K562 (cell line): ENCODE measurements around the gene UNC5B. TPM values are rescaled to one million over a fixed set of nuclear protein-coding genes. Genes with fewer than 3 reads are reported as not detected.

ENCODE experiments used
- ATAC-seq: fragments of 200-7000 bp; cut with Tn5 transposase; 3 replicates; pipeline ENCODE4 v1.9.1; 2020; ENCODE audit warnings: moderate library complexity
- BruUV-seq: library from RNA; stranded (reverse); fragments of 400-500 nt; replicated peaks from 2 replicates; lab custom pipeline; 2021; lab: Mats Ljungman, UMichigan
- CTCF ChIA-PET: fragments of 300-600 bp; formaldehyde crosslinking; extraction: SDS; loops from one replicate; lab custom pipeline; 2021; ENCODE audit warnings: low intra/inter-chr PET ratio; lab: Yijun Ruan, JAX
- POLR2A ChIA-PET: fragments of 300-600, 350-650 bp; sonication (Branson Sonifier 250); formaldehyde crosslinking; extraction: SDS; loops from one replicate; lab custom pipeline; 2021; ENCODE audit warnings: antibody characterized with exemption, inconsistent platforms; lab: Yijun Ruan, JAX
- DNase-seq, 4 experiments: peaks; one replicate each; pipeline versions ENCODE4 v3.0.0 to v3.0.0-alpha.2; 2011 to 2018; ENCODE audit warnings: low spot score in 3 of 4, mixed read lengths in 3 of 4; ENCODE audit errors: extremely low read depth in 1 of 4
- FAIRE-seq: peaks from 2 replicates; lab custom pipeline; 2011; peaks lifted over from hg19 to GRCh38; lab: Jason Lieb, UNC
- H2AFZ ChIP-seq: 2 replicates; pipeline ENCODE4 v1.6.0; 2011; ENCODE audit warnings: low read depth, low read length, control low read depth, inconsistent platforms
- H3K27ac ChIP-seq: fragments of 200-600 bp; 3 replicates; pipeline ENCODE4 v1.8.0; 2011; ENCODE audit warnings: low read depth, mild to moderate bottlenecking, control low read depth, inconsistent platforms, low read length, moderate library complexity, mixed read lengths; ENCODE audit errors: extremely low read depth
- H3K27me3 ChIP-seq, 2 experiments: fragments of 300-600 bp in 1 of 2; 2 replicates in 1 of 2; 3 replicates in 1 of 2; pipeline versions ENCODE4 v1.6.0 to v1.8.0; 2011; ENCODE audit warnings: inconsistent platforms in 2 of 2, low read length in 2 of 2, mild to moderate bottlenecking in 1 of 2, mixed read lengths in 1 of 2, moderate library complexity in 1 of 2; ENCODE audit not compliant: control insufficient read depth in 2 of 2, insufficient read depth in 2 of 2
- H3K36me3 ChIP-seq: fragments of 300-600 bp; 3 replicates; pipeline ENCODE4 v1.8.0; 2011; ENCODE audit warnings: mild to moderate bottlenecking, low read length, inconsistent platforms; ENCODE audit not compliant: control insufficient read depth, insufficient read depth
- H3K4me1 ChIP-seq, 2 experiments: fragments of 200-600 bp in 1 of 2; replicated peaks in 1 of 2; 2 replicates in 1 of 2; 3 replicates in 1 of 2; pipeline versions ENCODE4 v1.5.1 to v1.8.0; 2011; ENCODE audit warnings: inconsistent platforms in 2 of 2, low read length in 2 of 2, mild to moderate bottlenecking in 1 of 2, mixed read lengths in 1 of 2, moderate library complexity in 1 of 2; ENCODE audit not compliant: control insufficient read depth in 2 of 2, insufficient read depth in 2 of 2
- H3K4me2 ChIP-seq: 2 replicates; pipeline ENCODE4 v1.6.1; 2011; ENCODE audit warnings: low read length, control low read depth, inconsistent platforms, mixed read lengths; ENCODE audit not compliant: insufficient read depth
- H3K4me3 ChIP-seq: fragments of 200-600 bp; sonication (generic), shearing (Covaris generic); 2 replicates; pipeline ENCODE4 v1.5.1; 2016; ENCODE audit warnings: control low read depth, inconsistent platforms
- H3K79me2 ChIP-seq: fragments of 200-600 bp; 3 replicates; pipeline ENCODE4 v1.8.0; 2011; ENCODE audit warnings: low read length, inconsistent platforms; ENCODE audit not compliant: control insufficient read depth, insufficient read depth
- H3K9ac ChIP-seq, 2 experiments: 2 replicates each; pipeline versions ENCODE4 v1.6.0 to v1.6.1; 2011; ENCODE audit warnings: low read depth in 2 of 2, low read length in 2 of 2, control low read depth in 1 of 2, inconsistent platforms in 1 of 2, mild to moderate bottlenecking in 1 of 2, mixed read lengths in 1 of 2; ENCODE audit not compliant: insufficient read depth in 1 of 2
- H3K9me1 ChIP-seq: one replicate; pipeline ENCODE4 v1.6.0; 2011; ENCODE audit warnings: inconsistent platforms, mild to moderate bottlenecking, low read length, moderate library complexity; ENCODE audit not compliant: control insufficient read depth, insufficient read depth
- H3K9me3 ChIP-seq: replicated peaks from 2 replicates; pipeline ENCODE4 v1.5.1; 2011; ENCODE audit warnings: low read depth, low read length, inconsistent platforms; ENCODE audit not compliant: control insufficient read depth, insufficient read depth
- H4K20me1 ChIP-seq: replicated peaks from 2 replicates; pipeline ENCODE4 v1.6.1; 2011; ENCODE audit warnings: low read length, inconsistent platforms, mixed read lengths; ENCODE audit not compliant: control insufficient read depth, insufficient read depth
- FOXP1 ChIP-seq: sonication (generic); formaldehyde crosslinking; IDR thresholded peaks from 2 replicates; pipeline ENCODE4 v1.8.0; 2022; ENCODE audit warnings: mild to moderate bottlenecking, missing genetic modification reagents
- HDAC6 ChIP-seq: IDR thresholded peaks from 2 replicates; pipeline ENCODE4 v1.6.1; 2012; ENCODE audit warnings: low read depth, mild to moderate bottlenecking, control low read depth, inconsistent platforms, low read length, moderate library complexity
- KAT7 ChIP-seq: sonication (generic); formaldehyde crosslinking; IDR thresholded peaks from 2 replicates; pipeline ENCODE4 v1.8.0; 2022; ENCODE audit warnings: missing genetic modification reagents, mild to moderate bottlenecking, borderline replicate concordance
- KDM2B ChIP-seq: fragments of 250-450 bp; sonication (Bioruptor Pico); IDR thresholded peaks from 2 replicates; pipeline ENCODE4 v1.8.0; 2021; ENCODE audit warnings: mild to moderate bottlenecking, moderate library complexity
- MIER1 ChIP-seq: fragments of 450-650 bp; IDR thresholded peaks from 2 replicates; pipeline ENCODE4 v1.6.1; 2016; ENCODE audit warnings: antibody characterized with exemption, mild to moderate bottlenecking, low read depth
- NR4A1 ChIP-seq, 2 experiments: fragments of 250-450 bp in 1 of 2; fragments of 450-650 bp in 1 of 2; sonication (Bioruptor Pico) in 1 of 2; IDR thresholded peaks; 2 replicates each; pipeline versions ENCODE4 v1.4.0 to v1.6.1; 2016 to 2020; ENCODE audit warnings: mild to moderate bottlenecking in 2 of 2, missing compliant biosample characterization in 1 of 2, missing genetic modification characterization in 1 of 2, moderate library complexity in 1 of 2
- ZNF280A ChIP-seq: fragments of 450-650 bp; IDR thresholded peaks from 2 replicates; pipeline ENCODE4 v1.6.1; 2018; ENCODE audit warnings: mild to moderate bottlenecking, low read depth; ENCODE audit not compliant: partially characterized antibody
- ZNF77 ChIP-seq: fragments of 250-450 bp; sonication (Bioruptor Pico); IDR thresholded peaks from 2 replicates; pipeline ENCODE4 v1.5.0; 2020
- ZSCAN32 ChIP-seq: fragments of 450-650 bp; formaldehyde crosslinking; IDR thresholded peaks from 2 replicates; pipeline ENCODE4 v1.4.0; 2020; ENCODE audit warnings: mild to moderate bottlenecking, moderate library complexity
- WGBS: fragments of 100-300 bp; shearing (Covaris generic); methylation state at CpG from one replicate; pipeline ENCODE4 v1.1.6; 2016; ENCODE audit warnings: low coverage, mixed read lengths; ENCODE audit not compliant: insufficient coverage; ENCODE audit errors: missing lambda C conversion rate; 5-methylcytosine and 5-hydroxymethylcytosine counted together
- in situ Hi-C: fragments of 300-500 bp; cut with MboI; formaldehyde crosslinking; loops from 4 replicates; pipeline ENCODE4 v1.15.0; 2018; ENCODE audit warnings: inconsistent platforms, mixed read lengths
- intact Hi-C: fragments of 100-400 bp; cut with micrococcal nuclease; formaldehyde crosslinking; loops from 2 replicates; pipeline ENCODE4 v1.14.2; 2022
- polyA plus RNA-seq, 8 experiments: library from polyadenylated mRNA; depleted of rRNA in 4 of 8; stranded (reverse) in 5 of 8; unstranded in 3 of 8; fragments of >200 nt; fragmentation: Nextera tagmentation in 2 of 8; fragmentation: Illumina TruSeq in 1 of 8; extraction: Ambion mirVana in 2 of 8; extraction: Trizol in 1 of 8; gene quantifications; 2 replicates each; pipeline versions ENCODE4 v1.2.1 to v1.2.3, GENCODE V29; 2011 to 2014; ENCODE audit warnings: inconsistent platforms in 1 of 8, missing spikeins in 1 of 8
- total RNA-seq, 7 experiments: library from RNA; depleted of rRNA in 6 of 7; stranded (reverse); fragments of >200 nt in 6 of 7; fragmentation: Illumina TruSeq in 2 of 7; extraction: Trizol in 2 of 7; gene quantifications; 2 replicates each; pipeline versions ENCODE4 v1.2.1 to v1.2.3, GENCODE V29; 2011 to 2021; ENCODE audit warnings: low replicate concordance in 1 of 7
- TF ChIP-seq, protein P1 (sequence below): fragments of 450-650 bp; IDR thresholded peaks from 2 replicates; pipeline ENCODE4 v1.6.1; 2017; ENCODE audit warnings: antibody characterized with exemption, mild to moderate bottlenecking

Gene UNC5B
- total and polyA plus RNA-seq, 9 of the 15 experiments (the other 6 are each of a cell fraction or from before 2014, with no cell fraction given), result 0.10 to 8.4 (median 2.1) TPM

- TF ChIP-seq FOXP1, result no peak
- no peak for TF ChIP-seq HDAC6
- no peak for TF ChIP-seq ZSCAN32
- TF ChIP-seq ZNF280A, result no peak
- TF ChIP-seq NR4A1 (CRISPR knock-in tag; IDR thresholded peaks at IDR 0.05), result no peak
- TF ChIP-seq NR4A1 (tag; IDR thresholded peaks at IDR 0.05), result no peak
- TF ChIP-seq ZNF77 (CRISPR knock-in tag), result no peak
- TF ChIP-seq KDM2B, result no peak
- TF ChIP-seq MIER1, result no peak
Measured at GRCh38 chr10:71254834-71255549, 42.6 kb downstream of the UNC5B start (continued).

GRCh38 chr10:71255550-71255807 lies 43.1 kb downstream of the UNC5B start:
- no peak overlapping the region for H3K27ac ChIP-seq
- H4K20me1 ChIP-seq, result peaks cover 3% of the 10 kb centered on the region; the same call in 1 of the 2 replicates
- no peak for FAIRE-seq
- ChIA-PET CTCF (no interaction called here), POLR2A (interaction anchor here (0.7 to 2.4 kb wide), 4 partner anchors 9 to 12 kb away, joined by 3 to 15 read pairs (median 4); no protein-coding TSS in a partner anchor)
- H3K4me2 ChIP-seq, result no peak overlapping the region
- no peaks in the 10 kb centered on the region for H3K79me2 ChIP-seq
- no peaks in the 10 kb centered on the region for H3K36me3 ChIP-seq
- peaks cover 0 to 24% of the 10 kb centered on the region in 2 experiments; a peak in 2 of 5 replicates for H3K27me3 ChIP-seq
- ATAC-seq, result no peak
- intact Hi-C loops (no loop called here), in situ Hi-C loops (no loop called here)
- no peak overlapping the region for H3K9ac ChIP-seq
- no peak overlapping the region for H2AFZ ChIP-seq
- no peaks in the 10 kb centered on the region for H3K9me3 ChIP-seq
- peaks cover 7 to 16% of the 10 kb centered on the region in 2 experiments; a peak in 4 of 5 replicates for H3K4me1 ChIP-seq
- BruUV-seq, result no TSS peak
- DNase-seq, result no peak
- no peaks in the 10 kb centered on the region for H3K9me1 ChIP-seq
- no peak overlapping the region for H3K4me3 ChIP-seq
- 61% methylated on average over 4 of the region's 4 CpGs for WGBS
- TF ChIP-seq, protein P1, sequence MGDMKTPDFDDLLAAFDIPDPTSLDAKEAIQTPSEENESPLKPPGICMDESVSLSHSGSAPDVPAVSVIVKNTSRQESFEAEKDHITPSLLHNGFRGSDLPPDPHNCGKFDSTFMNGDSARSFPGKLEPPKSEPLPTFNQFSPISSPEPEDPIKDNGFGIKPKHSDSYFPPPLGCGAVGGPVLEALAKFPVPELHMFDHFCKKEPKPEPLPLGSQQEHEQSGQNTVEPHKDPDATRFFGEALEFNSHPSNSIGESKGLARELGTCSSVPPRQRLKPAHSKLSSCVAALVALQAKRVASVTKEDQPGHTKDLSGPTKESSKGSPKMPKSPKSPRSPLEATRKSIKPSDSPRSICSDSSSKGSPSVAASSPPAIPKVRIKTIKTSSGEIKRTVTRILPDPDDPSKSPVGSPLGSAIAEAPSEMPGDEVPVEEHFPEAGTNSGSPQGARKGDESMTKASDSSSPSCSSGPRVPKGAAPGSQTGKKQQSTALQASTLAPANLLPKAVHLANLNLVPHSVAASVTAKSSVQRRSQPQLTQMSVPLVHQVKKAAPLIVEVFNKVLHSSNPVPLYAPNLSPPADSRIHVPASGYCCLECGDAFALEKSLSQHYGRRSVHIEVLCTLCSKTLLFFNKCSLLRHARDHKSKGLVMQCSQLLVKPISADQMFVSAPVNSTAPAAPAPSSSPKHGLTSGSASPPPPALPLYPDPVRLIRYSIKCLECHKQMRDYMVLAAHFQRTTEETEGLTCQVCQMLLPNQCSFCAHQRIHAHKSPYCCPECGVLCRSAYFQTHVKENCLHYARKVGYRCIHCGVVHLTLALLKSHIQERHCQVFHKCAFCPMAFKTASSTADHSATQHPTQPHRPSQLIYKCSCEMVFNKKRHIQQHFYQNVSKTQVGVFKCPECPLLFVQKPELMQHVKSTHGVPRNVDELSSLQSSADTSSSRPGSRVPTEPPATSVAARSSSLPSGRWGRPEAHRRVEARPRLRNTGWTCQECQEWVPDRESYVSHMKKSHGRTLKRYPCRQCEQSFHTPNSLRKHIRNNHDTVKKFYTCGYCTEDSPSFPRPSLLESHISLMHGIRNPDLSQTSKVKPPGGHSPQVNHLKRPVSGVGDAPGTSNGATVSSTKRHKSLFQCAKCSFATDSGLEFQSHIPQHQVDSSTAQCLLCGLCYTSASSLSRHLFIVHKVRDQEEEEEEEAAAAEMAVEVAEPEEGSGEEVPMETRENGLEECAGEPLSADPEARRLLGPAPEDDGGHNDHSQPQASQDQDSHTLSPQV, result no peak
- TF ChIP-seq KAT7, result no peak
